Right lobe of liver (tissue), 6 donors: ENCODE results near the gene SERPINE3. TPM values are rescaled to one million over a fixed set of nuclear protein-coding genes. Genes with fewer than 3 reads are reported as not detected.

Source experiments
- ATAC-seq, 4 donors: fragments of 200-7000 bp; cut with Tn5 transposase; one replicate each; pipeline ENCODE4 v1.9.1; 2020; ENCODE audit warnings: mild to moderate bottlenecking in 4 of 4, moderate library complexity in 4 of 4
- DNase-seq, 3 donors: peaks; one replicate each; pipeline ENCODE4 v3.0.0-alpha.2; 2020
- H3K27ac ChIP-seq, 3 donors: fragments of 200-600 bp; one replicate each; pipeline ENCODE4 v1.8.0; 2022
- H3K27me3 ChIP-seq, 2 donors: fragments of 200-600 bp; one replicate each; pipeline ENCODE4 v1.8.0; 2022
- H3K36me3 ChIP-seq, 4 donors: fragments of 200-600 bp; sonication (generic) in 1 of 4; one replicate each; pipeline versions ENCODE4 v1.5.1 to v1.8.0; 2017 to 2022; ENCODE audit warnings: control low read depth in 1 of 4
- H3K4me1 ChIP-seq, 4 donors: fragments of 200-600 bp; sonication (generic) in 1 of 4; one replicate each; pipeline versions ENCODE4 v1.5.1 to v1.8.0; 2017 to 2022; ENCODE audit warnings: control low read depth in 1 of 4
- H3K4me3 ChIP-seq, 3 donors: fragments of 200-600 bp; one replicate each; pipeline ENCODE4 v1.8.0; 2022
- H3K9me3 ChIP-seq, 4 donors: fragments of 200-600 bp; sonication (generic) in 1 of 4; one replicate each; pipeline versions ENCODE4 v1.5.1 to v1.8.0; 2017 to 2022; ENCODE audit warnings: control low read depth in 1 of 4
- POLR2A ChIP-seq: fragments of 450-650 bp; IDR thresholded peaks from one replicate; pipeline ENCODE4 v1.6.1; 2017; ENCODE audit warnings: antibody characterized with exemption, mild to moderate bottlenecking
- WGBS: methylation state at CpG from one replicate; pipeline ENCODE4 v1.1.6; 2018; ENCODE audit warnings: low coverage, low lambda C conversion rate; ENCODE audit not compliant: insufficient coverage; ENCODE audit errors: missing lambda C conversion rate; 5-methylcytosine and 5-hydroxymethylcytosine counted together
- intact Hi-C, 2 donors: fragments of 100-400 bp; cut with DNase I; formaldehyde crosslinking; loops; one replicate each; pipeline versions ENCODE4 v1.11.2 to v1.14.1; 2022
- total RNA-seq, 6 experiments: library from RNA; depleted of rRNA in 2 of 6; stranded (reverse); fragments of >200 nt in 2 of 6; fragmentation: NEBNext Ultra II Directional in 3 of 6; extraction: Animal tissue kit (Norgen Biotek cat#: 25700) in 3 of 6; gene quantifications; one replicate each; pipeline versions ENCODE4 v1.1.0 to v1.2.4, GENCODE V29; 2016 to 2023
- TF ChIP-seq, protein P1 (sequence below), 4 donors: fragments of 200-600 bp in 3 of 4; fragments of 450-650 bp in 1 of 4; IDR thresholded peaks; one replicate each; pipeline versions ENCODE4 v1.5.1 to v1.8.0; 2016 to 2022; ENCODE audit warnings: antibody characterized with exemption in 4 of 4, mild to moderate bottlenecking in 2 of 4
- donor health status: DM: no; HTN: yes; CAD: no.
- donor health status: DM: no; HTN: no; CAD: no.
- donor health status: DM: no; HTN: no; CAD: no.
- donor health status: DM: no; HTN: yes; CAD: no.
- donor health status: DM: no; HTN: yes; CAD: no.

SERPINE3 gene
- total RNA-seq, 6 experiments from 2014 or later, result not detected

DNA sequence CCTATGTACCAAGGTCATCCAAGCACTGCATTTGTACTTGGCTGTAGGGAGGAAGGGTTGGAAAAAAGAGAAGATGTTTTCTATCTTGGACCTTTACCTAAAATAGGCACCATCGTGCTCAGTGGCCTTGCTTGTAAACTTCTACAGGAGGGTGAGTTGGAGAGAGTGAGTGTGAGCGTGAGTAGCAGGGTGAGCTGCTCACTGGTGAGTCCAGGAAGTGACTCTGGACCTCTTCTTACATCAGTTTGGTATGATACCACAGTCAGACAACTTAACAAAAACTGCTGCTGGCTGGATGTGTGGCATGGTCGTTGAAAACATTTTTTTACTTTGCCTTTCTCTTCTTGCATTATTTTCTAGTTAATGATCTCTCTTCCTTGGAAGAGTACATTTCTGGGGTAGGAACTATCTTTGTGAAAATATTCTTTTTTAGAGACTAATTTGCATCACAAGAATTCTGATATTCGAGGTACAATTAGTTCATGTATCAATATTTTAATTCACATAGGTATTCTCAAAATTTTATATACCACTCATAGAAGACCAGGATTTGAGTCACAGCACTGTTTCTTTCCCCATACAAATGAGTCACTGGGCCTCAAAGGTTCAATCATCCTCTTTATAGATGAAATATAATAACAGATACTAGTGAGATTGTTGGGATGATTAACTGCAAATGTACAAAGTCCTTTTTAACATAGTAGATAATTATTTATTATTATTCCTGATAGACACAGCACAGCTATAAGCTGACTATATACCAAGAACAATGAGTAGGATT is 651 bp downstream of the SERPINE3 start:
- DNase-seq (no peak), ATAC-seq (no peak)
- no peaks in the 10 kb centered on the region for H3K9me3 ChIP-seq
- no peak overlapping the region for H3K4me3 ChIP-seq
- intact Hi-C loops, result no loop called here
- no peaks in the 10 kb centered on the region for H3K27me3 ChIP-seq
- 70% methylated on average over 4 of the region's 4 CpGs for WGBS
- no peaks in the 10 kb centered on the region for H3K4me1 ChIP-seq
- TF ChIP-seq POLR2A, result no peak
- TF ChIP-seq, protein P1, sequence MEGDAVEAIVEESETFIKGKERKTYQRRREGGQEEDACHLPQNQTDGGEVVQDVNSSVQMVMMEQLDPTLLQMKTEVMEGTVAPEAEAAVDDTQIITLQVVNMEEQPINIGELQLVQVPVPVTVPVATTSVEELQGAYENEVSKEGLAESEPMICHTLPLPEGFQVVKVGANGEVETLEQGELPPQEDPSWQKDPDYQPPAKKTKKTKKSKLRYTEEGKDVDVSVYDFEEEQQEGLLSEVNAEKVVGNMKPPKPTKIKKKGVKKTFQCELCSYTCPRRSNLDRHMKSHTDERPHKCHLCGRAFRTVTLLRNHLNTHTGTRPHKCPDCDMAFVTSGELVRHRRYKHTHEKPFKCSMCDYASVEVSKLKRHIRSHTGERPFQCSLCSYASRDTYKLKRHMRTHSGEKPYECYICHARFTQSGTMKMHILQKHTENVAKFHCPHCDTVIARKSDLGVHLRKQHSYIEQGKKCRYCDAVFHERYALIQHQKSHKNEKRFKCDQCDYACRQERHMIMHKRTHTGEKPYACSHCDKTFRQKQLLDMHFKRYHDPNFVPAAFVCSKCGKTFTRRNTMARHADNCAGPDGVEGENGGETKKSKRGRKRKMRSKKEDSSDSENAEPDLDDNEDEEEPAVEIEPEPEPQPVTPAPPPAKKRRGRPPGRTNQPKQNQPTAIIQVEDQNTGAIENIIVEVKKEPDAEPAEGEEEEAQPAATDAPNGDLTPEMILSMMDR (IDR thresholded peaks at IDR 0.05), result no peak
- H3K36me3 ChIP-seq, result no peaks in the 10 kb centered on the region
- no peak overlapping the region for H3K27ac ChIP-seq

DNA sequence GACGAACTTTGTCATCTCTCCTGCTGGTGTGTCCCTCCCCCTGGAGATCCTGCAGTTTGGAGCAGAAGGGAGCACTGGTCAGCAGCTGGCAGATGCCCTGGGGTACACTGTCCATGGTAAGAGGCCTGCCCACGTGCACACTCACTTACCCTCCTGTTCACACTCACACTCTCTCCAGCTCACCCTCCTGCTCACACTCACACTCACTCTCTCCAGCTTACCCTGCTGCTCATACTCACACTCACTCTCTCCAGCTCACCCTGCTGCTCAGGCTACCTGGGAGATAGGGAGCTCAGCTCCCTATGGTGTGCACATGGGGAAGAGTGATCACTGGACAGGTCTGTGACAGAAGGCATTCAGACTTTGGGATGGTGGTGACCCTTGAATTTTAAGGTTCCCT is 1.7 kb downstream of the SERPINE3 start:
- Histone ChIP-seq H3K27ac (no peak overlapping the region), H3K36me3 (no peaks in the 10 kb centered on the region), H3K4me3 (no peak overlapping the region), H3K9me3 (no peaks in the 10 kb centered on the region), H3K27me3 (no peaks in the 10 kb centered on the region), H3K4me1 (no peaks in the 10 kb centered on the region)
- DNase-seq, result no peak
- intact Hi-C loops, result no loop called here
- TF ChIP-seq POLR2A, result no peak
- TF ChIP-seq, protein P1 (IDR thresholded peaks at IDR 0.05), result no peak
- no CpG with 5 or more reads among the region's 2 CpGs for WGBS
- ATAC-seq, result no peak

DNA sequence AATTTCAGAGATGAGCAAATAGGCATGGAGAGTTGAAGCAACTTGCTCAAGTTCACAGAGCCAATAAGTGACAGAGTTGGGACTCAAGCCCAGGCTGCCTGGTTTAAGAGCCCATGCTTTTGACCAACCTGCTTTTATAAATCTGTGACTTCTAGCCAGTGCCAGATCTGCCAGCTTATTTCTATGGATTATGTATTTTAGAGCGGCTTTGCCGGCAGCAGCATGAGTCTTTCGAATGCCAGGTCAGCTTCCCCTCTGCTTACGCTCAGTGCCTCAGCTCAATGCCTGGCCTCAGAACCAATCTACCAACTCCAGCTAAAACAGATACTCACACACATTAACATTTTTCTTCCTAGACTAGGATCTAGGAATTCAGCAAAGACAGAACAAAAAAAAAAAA is 2.3 kb downstream of the SERPINE3 start:
- Histone ChIP-seq H3K36me3 (no peaks in the 10 kb centered on the region), H3K9me3 (no peaks in the 10 kb centered on the region), H3K27me3 (no peaks in the 10 kb centered on the region), H3K4me3 (no peak overlapping the region), H3K4me1 (no peaks in the 10 kb centered on the region), H3K27ac (no peak overlapping the region)
- intact Hi-C loops, result no loop called here
- TF ChIP-seq, protein P1 (IDR thresholded peaks at IDR 0.05), result no peak
- no peak for TF ChIP-seq POLR2A
- DNase-seq, result no peak
- no peak for ATAC-seq
- 100% methylated on average over 2 of the region's 4 CpGs for WGBS

DNA sequence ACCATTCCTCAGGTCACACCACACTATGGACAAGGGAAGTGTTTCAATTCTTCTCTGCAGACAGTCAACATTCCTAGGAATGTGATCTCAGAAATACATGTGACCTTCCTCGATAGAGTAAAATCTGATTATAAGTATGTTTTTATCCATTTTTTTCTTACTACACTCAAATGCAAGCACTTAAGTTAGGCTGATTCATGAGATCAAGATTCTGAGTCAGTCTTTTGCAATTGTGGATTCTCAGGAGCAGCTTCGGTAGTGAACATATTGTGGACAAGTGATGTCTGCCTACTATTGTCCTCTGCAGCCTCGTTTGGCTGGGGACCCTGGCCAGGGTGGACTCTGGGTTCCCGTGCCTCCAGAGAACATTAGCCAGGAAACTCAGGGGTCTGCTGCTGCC is 3.2 kb downstream of the SERPINE3 start:
- DNase-seq (no peak), ATAC-seq (no peak)
- intact Hi-C loops, result no loop called here
- WGBS, result 73% methylated on average over 3 of the region's 4 CpGs
- Histone ChIP-seq H3K27me3 (no peaks in the 10 kb centered on the region), H3K4me1 (no peaks in the 10 kb centered on the region), H3K27ac (no peak overlapping the region), H3K36me3 (no peaks in the 10 kb centered on the region), H3K4me3 (no peak overlapping the region), H3K9me3 (no peaks in the 10 kb centered on the region)
- TF ChIP-seq POLR2A, result no peak
- TF ChIP-seq, protein P1 (IDR thresholded peaks at IDR 0.05), result no peak
